GM12878 (cell line): ENCODE results near the gene IRF7.

Experiments
- BCL3 ChIP-seq: IDR thresholded peaks from 2 replicates; pipeline ENCODE4 v1.6.1; 2011; ENCODE audit warnings: borderline replicate concordance, low read depth, mild to moderate bottlenecking, moderate library complexity, low read length; ENCODE audit not compliant: insufficient read depth, poor library complexity, severe bottlenecking
- CREB1 ChIP-seq: IDR thresholded peaks from 2 replicates; pipeline ENCODE4 v1.6.1; 2012; ENCODE audit warnings: low read depth, mild to moderate bottlenecking, inconsistent platforms
- CTCF ChIP-seq, 3 experiments: IDR thresholded peaks in 2 of 3; conservative IDR thresholded peaks in 1 of 3; 2 replicates each; pipeline ENCODE4 v1.5.1; 2011; ENCODE audit warnings: low read depth in 3 of 3, low read length in 3 of 3, mild to moderate bottlenecking in 3 of 3, control low read depth in 2 of 3, moderate library complexity in 2 of 3, inconsistent platforms in 1 of 3, mixed read lengths in 1 of 3; ENCODE audit not compliant: control insufficient read depth in 2 of 3, insufficient read depth in 1 of 3; ENCODE audit errors: extremely low read depth in 1 of 3
- EGR1 ChIP-seq, 2 experiments: IDR thresholded peaks; 1 replicate in 1 of 2; 2 replicates in 1 of 2; pipeline ENCODE4 v1.6.1; 2011 to 2012; ENCODE audit warnings: low read depth in 2 of 2, low read length in 2 of 2, borderline replicate concordance in 1 of 2, mild to moderate bottlenecking in 1 of 2, moderate library complexity in 1 of 2
- EZH2 ChIP-seq: IDR thresholded peaks from 2 replicates; pipeline ENCODE4 v1.6.1; 2012; ENCODE audit warnings: low read depth, mild to moderate bottlenecking, control low read depth, inconsistent platforms, low read length, borderline replicate concordance; ENCODE audit not compliant: control insufficient read depth
- HCFC1 ChIP-seq: fragments of 150-350 bp; IDR thresholded peaks from 2 replicates; pipeline ENCODE4 v1.6.1; 2014; ENCODE audit warnings: low read length
- MAX ChIP-seq: IDR thresholded peaks from 2 replicates; pipeline ENCODE4 v1.6.1; 2012; ENCODE audit warnings: low read depth, low read length, improper control_type of control experiment
- MYC ChIP-seq: IDR thresholded peaks from 2 replicates; pipeline ENCODE4 v1.6.1; 2011; ENCODE audit warnings: mild to moderate bottlenecking, low read length, moderate library complexity, inconsistent platforms; ENCODE audit not compliant: insufficient read depth, insufficient replicate concordance, insufficient read length, severe bottlenecking
- POLR2A ChIP-seq: IDR thresholded peaks from 2 replicates; pipeline ENCODE4 v1.6.1; 2011; ENCODE audit warnings: low read depth, mild to moderate bottlenecking, low read length
- SPI1 ChIP-seq: IDR thresholded peaks from 2 replicates; pipeline ENCODE4 v1.6.1; 2011; ENCODE audit warnings: low read depth, mild to moderate bottlenecking, low read length, moderate library complexity, borderline replicate concordance; ENCODE audit not compliant: insufficient read depth
- TAF1 ChIP-seq: IDR thresholded peaks from 2 replicates; pipeline ENCODE4 v1.6.1; 2011; ENCODE audit warnings: mild to moderate bottlenecking, low read depth, low read length, borderline replicate concordance
- TBL1XR1 ChIP-seq: IDR thresholded peaks from 2 replicates; pipeline ENCODE4 v1.6.1; 2012; ENCODE audit warnings: low read depth, low read length, improper control_type of control experiment
- ZBTB11 ChIP-seq: fragments of 450-650 bp; formaldehyde crosslinking; IDR thresholded peaks from 2 replicates; pipeline ENCODE4 v1.5.0; 2022; ENCODE audit warnings: mild to moderate bottlenecking, missing genetic modification characterization

GRCh38 chr11:636511-637332 is 21.0 kb upstream of the IRF7 start, which contains the start of gene DRD4:
- TF ChIP-seq CTCF (IDR thresholded peaks at IDR 0.05 in 2 of 3, conservative IDR thresholded peaks at IDR 0.05 in 1 of 3; ENCODE audit: control insufficient read depth in 2 of 3, extremely low read depth in 1 of 3, insufficient read depth in 1 of 3, low read depth in 3 of 3, low read length in 3 of 3) (no peak), EGR1 (IDR thresholded peaks at IDR 0.05; ENCODE audit: borderline replicate concordance in 1 of 2, low read depth in 2 of 2, low read length in 2 of 2) (no peak), EZH2 (no peak), CREB1 (no peak), MYC (no peak), SPI1 (no peak), MAX (no peak), ZBTB11 (CRISPR knock-in tag) (no peak), TAF1 (no peak), TBL1XR1 (no peak), POLR2A (no peak), BCL3 (no peak), HCFC1 (no peak)
